HG03520 (cell line): ENCODE data around the gene KLK13.

Experiments used
- ATAC-seq: cut with Tn5 transposase; IDR thresholded peaks from one replicate; pipeline ENCODE4 v1.9.1; 2021; ENCODE audit warnings: mild to moderate bottlenecking, moderate library complexity; ENCODE audit not compliant: unreplicated experiment

Gene KLK13

GRCh38 chr19:51065221-51065960, 499 bp upstream of the KLK13 start:
- no peak for ATAC-seq

GRCh38 chr19:51063664-51064063, 1.2 kb downstream of the KLK13 start:
- ATAC-seq = no peak

- no peak for ATAC-seq
Measured at GRCh38 chr19:51060973-51061372, 3.9 kb downstream of the KLK13 start.

- no peak for ATAC-seq
Measured at GRCh38 chr19:51060336-51060735, 4.6 kb downstream of the KLK13 start.

- ATAC-seq = no peak
Measured at GRCh38 chr19:51059715-51060114, 5.2 kb downstream of the KLK13 start.

- no peak for ATAC-seq
Measured at GRCh38 chr19:51055866-51056265, 9.0 kb downstream of the KLK13 start.

- ATAC-seq = no peak
Measured at GRCh38 chr19:51047031-51047335, 17.9 kb downstream of the KLK13 start.

GRCh38 chr19:51044327-51044726, 20.6 kb downstream of the KLK13 start:
- ATAC-seq = no peak

GRCh38 chr19:51043497-51043896, 21.4 kb downstream of the KLK13 start:
- no peak for ATAC-seq

GRCh38 chr19:51040151-51040550, 24.7 kb downstream of the KLK13 start:
- ATAC-seq = no peak

- no peak for ATAC-seq
Measured at GRCh38 chr19:51036519-51036918, 28.4 kb downstream of the KLK13 start.

GRCh38 chr19:51034704-51035103, 30.2 kb downstream of the KLK13 start, which contains the start of gene KLK12:
KLK12 (minus strand) TSS chr19:51035002; CDS start chr19:51034621, 381 bp downstream.
- no peak for ATAC-seq

- no peak for ATAC-seq
Measured at GRCh38 chr19:51031880-51032225, 33.0 kb downstream of the KLK13 start.

GRCh38 chr19:51031220-51031879, 33.5 kb downstream of the KLK13 start:
- ATAC-seq = no peak

GRCh38 chr19:51030631-51031030, 34.3 kb downstream of the KLK13 start:
- ATAC-seq = no peak

GRCh38 chr19:51029718-51030117, 35.2 kb downstream of the KLK13 start:
- no peak for ATAC-seq

- ATAC-seq = no peak
Measured at GRCh38 chr19:51027873-51028272, 37.0 kb downstream of the KLK13 start.

- ATAC-seq = no peak
Measured at GRCh38 chr19:51027126-51027806, 37.6 kb downstream of the KLK13 start.

- no peak for ATAC-seq
Measured at GRCh38 chr19:51026554-51026831, 38.4 kb downstream of the KLK13 start, which contains the start of gene KLK11. KLK11 (minus strand) TSS chr19:51026616; CDS start chr19:51025631, 985 bp downstream.

- no peak for ATAC-seq
Measured at GRCh38 chr19:51025809-51026553, 38.9 kb downstream of the KLK13 start.

- ATAC-seq = no peak
Measured at GRCh38 chr19:51025401-51025800, 39.5 kb downstream of the KLK13 start.

- no peak for ATAC-seq
Measured at GRCh38 chr19:51024924-51025323, 40.0 kb downstream of the KLK13 start.
